WTC11 (cell line): ENCODE data around the gene ABLIM2. TPM values are rescaled to one million over a fixed set of nuclear protein-coding genes. Genes with fewer than 3 reads are reported as not detected.

Source experiments
- ATAC-seq: fragments of 200-7000 bp; cut with Tn5 transposase; 2 replicates; pipeline ENCODE4 v1.10.0; 2021; ENCODE audit warnings: mild to moderate bottlenecking, moderate library complexity
- CTCF ChIA-PET: fragments of 300-600 bp; sonication (Branson Sonifier 250); formaldehyde crosslinking; loops from one replicate; lab custom pipeline; 2021; ENCODE audit warnings: antibody characterized with exemption; lab: Charles Lee
- POLR2A ChIA-PET: fragments of 350-600 bp; sonication (Branson Sonifier 250); formaldehyde crosslinking; loops from one replicate; lab custom pipeline; 2021; ENCODE audit warnings: antibody characterized with exemption; lab: Charles Lee
- DNase-seq: peaks from one replicate; pipeline ENCODE4 v3.0.0; 2021; ENCODE audit warnings: low spot score
- H3K27ac Mint-ChIP-seq: 2 replicates; pipeline ENCODE4 v1.8.0; 2021; ENCODE audit warnings: mixed read lengths
- H3K27me3 Mint-ChIP-seq: 2 replicates; pipeline ENCODE4 v1.8.0; 2021; ENCODE audit warnings: low read depth, mild to moderate bottlenecking, moderate library complexity, mixed read lengths
- H3K36me3 Mint-ChIP-seq: 2 replicates; pipeline ENCODE4 v1.8.0; 2021; ENCODE audit warnings: mixed read lengths
- H3K4me1 Mint-ChIP-seq: 2 replicates; pipeline ENCODE4 v1.8.0; 2022; ENCODE audit warnings: mixed read lengths
- H3K4me3 Mint-ChIP-seq: 2 replicates; pipeline ENCODE4 v1.8.0; 2021; ENCODE audit warnings: mild to moderate bottlenecking, moderate library complexity, mixed read lengths
- H3K9me3 Mint-ChIP-seq: 2 replicates; pipeline ENCODE4 v1.8.0; 2021; ENCODE audit warnings: mixed read lengths
- AR ChIP-seq: fragments of 250-450 bp; sonication (Bioruptor Pico); IDR thresholded peaks from 2 replicates; pipeline ENCODE4 v1.9.0; 2021; ENCODE audit warnings: mild to moderate bottlenecking
- ATF2 ChIP-seq: sonication (generic); formaldehyde crosslinking; IDR thresholded peaks from 2 replicates; pipeline ENCODE4 v1.8.1; 2022; ENCODE audit warnings: low read depth, missing genetic modification reagents, borderline replicate concordance
- ATF3 ChIP-seq: sonication (generic); formaldehyde crosslinking; conservative IDR thresholded peaks from 2 replicates; pipeline ENCODE4 v1.8.1; 2022; ENCODE audit warnings: mild to moderate bottlenecking, missing genetic modification reagents
- E2F4 ChIP-seq: sonication (generic); formaldehyde crosslinking; IDR thresholded peaks from 2 replicates; pipeline ENCODE4 v1.8.1; 2022; ENCODE audit warnings: low read depth, mild to moderate bottlenecking, moderate library complexity, missing genetic modification reagents, borderline replicate concordance
- ESRRA ChIP-seq: sonication (generic); formaldehyde crosslinking; IDR thresholded peaks from 2 replicates; pipeline ENCODE4 v1.8.1; 2022; ENCODE audit warnings: mild to moderate bottlenecking, missing genetic modification reagents, borderline replicate concordance
- FOXK1 ChIP-seq: sonication (generic); formaldehyde crosslinking; IDR thresholded peaks from 2 replicates; pipeline ENCODE4 v1.8.0; 2022; ENCODE audit warnings: mild to moderate bottlenecking, moderate library complexity, missing genetic modification reagents
- FOXP1 ChIP-seq: sonication (generic); formaldehyde crosslinking; IDR thresholded peaks from 2 replicates; pipeline ENCODE4 v1.8.0; 2022; ENCODE audit warnings: missing genetic modification reagents, mild to moderate bottlenecking, moderate library complexity, borderline replicate concordance
- HMGA2 ChIP-seq: fragments of 250-450 bp; sonication (Bioruptor Pico); IDR thresholded peaks from 2 replicates; pipeline ENCODE4 v1.4.0; 2021; ENCODE audit warnings: mild to moderate bottlenecking, moderate library complexity
- HMGXB4 ChIP-seq: sonication (generic); formaldehyde crosslinking; IDR thresholded peaks from 2 replicates; pipeline ENCODE4 v1.8.1; 2023; ENCODE audit warnings: mild to moderate bottlenecking, moderate library complexity, missing genetic modification reagents
- IRF1 ChIP-seq: sonication (generic); formaldehyde crosslinking; IDR thresholded peaks from 2 replicates; pipeline ENCODE4 v1.8.0; 2023; ENCODE audit warnings: missing genetic modification reagents
- JUN ChIP-seq: sonication (generic); formaldehyde crosslinking; IDR thresholded peaks from 2 replicates; pipeline ENCODE4 v1.8.0; 2023; ENCODE audit warnings: mild to moderate bottlenecking, missing genetic modification reagents
- KAT7 ChIP-seq: sonication (generic); formaldehyde crosslinking; IDR thresholded peaks from 2 replicates; pipeline ENCODE4 v1.8.1; 2023; ENCODE audit warnings: missing genetic modification reagents, mild to moderate bottlenecking, borderline replicate concordance
- NFATC4 ChIP-seq: fragments of 250-450 bp; sonication (Bioruptor Pico); IDR thresholded peaks from 2 replicates; pipeline ENCODE4 v1.9.0; 2021; ENCODE audit warnings: mild to moderate bottlenecking
- RELA ChIP-seq: sonication (generic); formaldehyde crosslinking; IDR thresholded peaks from 2 replicates; pipeline ENCODE4 v1.8.1; 2022; ENCODE audit warnings: missing genetic modification reagents, mild to moderate bottlenecking, borderline replicate concordance
- SMAD4 ChIP-seq: sonication (generic); formaldehyde crosslinking; IDR thresholded peaks from 2 replicates; pipeline ENCODE4 v1.8.0; 2022; ENCODE audit warnings: mild to moderate bottlenecking, missing genetic modification reagents
- TCF7 ChIP-seq: sonication (generic); formaldehyde crosslinking; IDR thresholded peaks from 2 replicates; pipeline ENCODE4 v1.8.0; 2022; ENCODE audit warnings: mild to moderate bottlenecking, low read depth, missing genetic modification reagents, moderate library complexity
- TEAD1 ChIP-seq: sonication (generic); formaldehyde crosslinking; IDR thresholded peaks from 2 replicates; pipeline ENCODE4 v1.8.0; 2022; ENCODE audit warnings: mild to moderate bottlenecking, missing genetic modification reagents
- USF2 ChIP-seq: sonication (generic); formaldehyde crosslinking; IDR thresholded peaks from 2 replicates; pipeline ENCODE4 v1.8.1; 2023; ENCODE audit warnings: mild to moderate bottlenecking, missing genetic modification reagents, moderate library complexity
- ZNF317 ChIP-seq: sonication (generic); formaldehyde crosslinking; IDR thresholded peaks from 2 replicates; pipeline ENCODE4 v1.8.1; 2023; ENCODE audit warnings: low read depth, mild to moderate bottlenecking, moderate library complexity, missing genetic modification reagents, borderline replicate concordance
- ZNF416 ChIP-seq: fragments of 250-450 bp; sonication (Bioruptor Pico); IDR thresholded peaks from 2 replicates; pipeline ENCODE4 v1.9.0; 2021; ENCODE audit warnings: mild to moderate bottlenecking, inconsistent platforms
- total RNA-seq: library from RNA; stranded (reverse); gene quantifications from 3 replicates; pipeline ENCODE4 v1.2.3, GENCODE V29; 2021

Gene ABLIM2
- total RNA-seq, 1 experiment from 2014 or later, result 2.6 TPM

- TF ChIP-seq FOXK1, result no peak
- no peak for TF ChIP-seq ZNF416 (CRISPR knock-in tag)
- no peak for TF ChIP-seq TEAD1 (CRISPR knock-in tag)
These were observed 152.8 kb downstream of the ABLIM2 start (continued) for GRCh38 chr4:8005814-8006215.

GRCh38 chr4:8005033-8005808, 153.4 kb downstream of the ABLIM2 start:
- H3K9me3 Mint-ChIP-seq, result no peaks in the 10 kb centered on the region
- no peak for DNase-seq
- H3K36me3 Mint-ChIP-seq, result no peaks in the 10 kb centered on the region
- peak; percentile 25; the same call in 1 of the 2 replicates for ATAC-seq
- TF ChIP-seq FOXP1 (CRISPR knock-in tag) (no peak), JUN (CRISPR knock-in tag) (no peak), SMAD4 (no peak), NFATC4 (CRISPR knock-in tag) (no peak), E2F4 (CRISPR knock-in tag) (no peak), AR (no peak), IRF1 (no peak), TCF7 (CRISPR knock-in tag) (no peak), ZNF317 (CRISPR knock-in tag) (no peak), ESRRA (CRISPR knock-in tag) (no peak), HMGXB4 (CRISPR knock-in tag) (no peak), HMGA2 (no peak), USF2 (CRISPR knock-in tag) (no peak), ATF2 (CRISPR knock-in tag) (no peak), KAT7 (no peak), RELA (CRISPR knock-in tag) (no peak), ATF3 (CRISPR knock-in tag) (no peak)
- POLR2A ChIA-PET, result no interaction called here
- no peaks in the 10 kb centered on the region for H3K27me3 Mint-ChIP-seq
- H3K4me1 Mint-ChIP-seq, result no peaks in the 10 kb centered on the region
- CTCF ChIA-PET, result no interaction called here
- H3K4me3 Mint-ChIP-seq, result no peak overlapping the region
- no peak overlapping the region for H3K27ac Mint-ChIP-seq
